MCF 10A (cell line): ENCODE measurements around the gene PROM1. TPM values are rescaled to one million over a fixed set of nuclear protein-coding genes. Genes with fewer than 3 reads are reported as not detected.

Source experiments
- BruUV-seq: library from RNA; stranded (reverse); fragments of 400-500 nt; replicated peaks from 2 replicates; lab custom pipeline; 2021; lab: Mats Ljungman, UMichigan
- CTCF ChIA-PET: fragments of 300-600 bp; sonication (Branson Sonifier 250); formaldehyde crosslinking; extraction: SDS; loops from one replicate; lab custom pipeline; 2021; ENCODE audit warnings: antibody characterized with exemption, inconsistent platforms; lab: Yijun Ruan, JAX
- POLR2A ChIA-PET: fragments of 300-600, 350-650 bp; sonication (Branson Sonifier 250); formaldehyde crosslinking; extraction: SDS; loops from one replicate; lab custom pipeline; 2020; ENCODE audit warnings: antibody characterized with exemption, inconsistent platforms; lab: Yijun Ruan, JAX
- DNase-seq: peaks from one replicate; pipeline ENCODE4 v3.0.0-alpha.2; 2018; ENCODE audit not compliant: unreplicated experiment
- H3K27ac Mint-ChIP-seq: one replicate; pipeline ENCODE4 v1.8.0; 2022; ENCODE audit warnings: mild to moderate bottlenecking, low read depth, mixed read lengths; ENCODE audit not compliant: unreplicated experiment
- H3K27me3 Mint-ChIP-seq: one replicate; pipeline ENCODE4 v1.8.0; 2022; ENCODE audit warnings: mixed read lengths; ENCODE audit not compliant: insufficient read depth, unreplicated experiment
- H3K36me3 Mint-ChIP-seq: one replicate; pipeline ENCODE4 v1.8.0; 2022; ENCODE audit warnings: mild to moderate bottlenecking, moderate library complexity, mixed read lengths; ENCODE audit not compliant: insufficient read depth, unreplicated experiment
- H3K4me1 Mint-ChIP-seq: one replicate; pipeline ENCODE4 v1.8.0; 2022; ENCODE audit warnings: mixed read lengths; ENCODE audit not compliant: insufficient read depth, unreplicated experiment
- H3K4me3 Mint-ChIP-seq: one replicate; pipeline ENCODE4 v1.8.0; 2022; ENCODE audit warnings: mild to moderate bottlenecking, moderate library complexity, mixed read lengths; ENCODE audit not compliant: unreplicated experiment
- H3K9me3 Mint-ChIP-seq: one replicate; pipeline ENCODE4 v1.8.0; 2022; ENCODE audit warnings: mixed read lengths; ENCODE audit not compliant: unreplicated experiment
- intact Hi-C: fragments of 100-400 bp; cut with micrococcal nuclease; formaldehyde crosslinking; loops from 2 replicates; pipeline ENCODE4 v1.14.1; 2022
- total RNA-seq: library from RNA; stranded (reverse); gene quantifications from 2 replicates; pipeline ENCODE4 v1.2.3, GENCODE V29; 2022
- TF ChIP-seq, protein P1 (sequence below): fragments of 200-600 bp; IDR thresholded peaks from one replicate; pipeline ENCODE4 v1.8.0; 2022; ENCODE audit warnings: antibody characterized with exemption, mild to moderate bottlenecking; ENCODE audit not compliant: unreplicated experiment

The PROM1 gene
- total RNA-seq, 1 experiment from 2014 or later = not detected

GRCh38 chr4:16021804-16022560 is 61.8 kb downstream of the PROM1 start:
- Mint-ChIP-seq H3K36me3 (no peaks in the 10 kb centered on the region), H3K4me1 (peaks cover under 1% of the 10 kb centered on the region), H3K4me3 (no peak overlapping the region), H3K27ac (no peak overlapping the region), H3K9me3 (no peaks in the 10 kb centered on the region), H3K27me3 (peaks cover 27% of the 10 kb centered on the region)
- TF ChIP-seq, protein P1, sequence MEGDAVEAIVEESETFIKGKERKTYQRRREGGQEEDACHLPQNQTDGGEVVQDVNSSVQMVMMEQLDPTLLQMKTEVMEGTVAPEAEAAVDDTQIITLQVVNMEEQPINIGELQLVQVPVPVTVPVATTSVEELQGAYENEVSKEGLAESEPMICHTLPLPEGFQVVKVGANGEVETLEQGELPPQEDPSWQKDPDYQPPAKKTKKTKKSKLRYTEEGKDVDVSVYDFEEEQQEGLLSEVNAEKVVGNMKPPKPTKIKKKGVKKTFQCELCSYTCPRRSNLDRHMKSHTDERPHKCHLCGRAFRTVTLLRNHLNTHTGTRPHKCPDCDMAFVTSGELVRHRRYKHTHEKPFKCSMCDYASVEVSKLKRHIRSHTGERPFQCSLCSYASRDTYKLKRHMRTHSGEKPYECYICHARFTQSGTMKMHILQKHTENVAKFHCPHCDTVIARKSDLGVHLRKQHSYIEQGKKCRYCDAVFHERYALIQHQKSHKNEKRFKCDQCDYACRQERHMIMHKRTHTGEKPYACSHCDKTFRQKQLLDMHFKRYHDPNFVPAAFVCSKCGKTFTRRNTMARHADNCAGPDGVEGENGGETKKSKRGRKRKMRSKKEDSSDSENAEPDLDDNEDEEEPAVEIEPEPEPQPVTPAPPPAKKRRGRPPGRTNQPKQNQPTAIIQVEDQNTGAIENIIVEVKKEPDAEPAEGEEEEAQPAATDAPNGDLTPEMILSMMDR = no peak
- no TSS peak for BruUV-seq
- CTCF ChIA-PET = interaction anchor here (0.9 to 1.5 kb wide), 2 partner anchors 184 to 244 kb away, joined by 3 to 4 read pairs; no protein-coding TSS in a partner anchor
- POLR2A ChIA-PET = no interaction called here
- intact Hi-C loops = no loop called here
- no peak for DNase-seq

- intact Hi-C loops = no loop called here
Observed at GRCh38 chr4:16019649-16020048, 64.2 kb downstream of the PROM1 start.

GRCh38 chr4:16018841-16019240 is 65.0 kb downstream of the PROM1 start:
- ChIA-PET CTCF (interaction anchor here (0.6 to 1.2 kb wide), 7 partner anchors 182 to 1541 kb away, joined by 3 to 5 read pairs (median 3); partner anchors contain the start of gene BST1), POLR2A (interaction anchor here (0.9 kb wide), 1 partner anchor 382 kb away, joined by 3 read pairs; no protein-coding TSS in a partner anchor)
- H3K4me3 Mint-ChIP-seq = no peak overlapping the region
- H3K27ac Mint-ChIP-seq = no peak overlapping the region
- BruUV-seq = no TSS peak
- no peak for DNase-seq
- TF ChIP-seq, protein P1 = no peak
- H3K9me3 Mint-ChIP-seq = no peaks in the 10 kb centered on the region
- intact Hi-C loops = no loop called here
- peaks cover 27% of the 10 kb centered on the region for H3K27me3 Mint-ChIP-seq
- no peaks in the 10 kb centered on the region for H3K36me3 Mint-ChIP-seq
- no peaks in the 10 kb centered on the region for H3K4me1 Mint-ChIP-seq

More at GRCh38 chr4:16019649-16020048, 64.2 kb downstream of the PROM1 start:
- Mint-ChIP-seq H3K27ac (no peak overlapping the region), H3K9me3 (no peaks in the 10 kb centered on the region), H3K36me3 (no peaks in the 10 kb centered on the region), H3K4me3 (no peak overlapping the region), H3K4me1 (no peaks in the 10 kb centered on the region), H3K27me3 (peaks cover 27% of the 10 kb centered on the region)
- TF ChIP-seq, protein P1 = no peak
- no TSS peak for BruUV-seq
- ChIA-PET CTCF (interaction anchor here (0.6 to 2.1 kb wide), 7 partner anchors 18 to 1304 kb away, joined by 3 to 8 read pairs (median 4); no protein-coding TSS in a partner anchor), POLR2A (no interaction called here)
- no peak for DNase-seq

DNA sequence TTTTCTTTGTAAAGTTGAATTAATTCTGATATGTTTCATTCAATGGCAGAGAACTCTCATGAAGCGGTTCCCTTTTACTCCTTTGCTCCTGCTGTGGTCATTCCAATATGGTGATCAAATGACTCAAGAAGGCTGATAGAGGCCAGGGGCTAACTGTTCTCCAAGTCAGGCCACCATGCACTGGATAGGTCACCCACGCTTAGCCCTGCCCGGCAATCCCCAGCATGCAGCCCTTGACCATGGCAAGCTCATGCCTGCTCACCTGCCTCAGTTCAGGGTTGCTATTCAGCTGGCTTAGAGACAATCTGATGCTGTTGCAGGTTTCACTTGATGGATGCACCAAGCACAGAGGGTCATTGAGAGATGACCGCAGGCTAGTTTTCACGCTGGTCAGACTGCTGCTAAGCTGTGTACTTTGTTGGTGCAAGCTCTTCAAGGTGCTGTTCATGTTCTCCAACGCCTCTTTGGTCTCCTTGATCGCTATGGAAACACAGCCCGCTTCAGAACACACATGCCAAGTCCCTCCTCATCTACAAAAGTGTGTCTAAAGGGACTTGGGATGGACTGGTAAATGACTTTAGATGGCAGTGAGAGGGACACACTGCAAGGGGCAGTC is 65.7 kb downstream of the PROM1 start:
- Mint-ChIP-seq H3K4me3 (no peak overlapping the region), H3K27me3 (peaks cover 27% of the 10 kb centered on the region), H3K27ac (no peak overlapping the region), H3K9me3 (no peaks in the 10 kb centered on the region), H3K4me1 (no peaks in the 10 kb centered on the region), H3K36me3 (no peaks in the 10 kb centered on the region)
- BruUV-seq = no TSS peak
- DNase-seq = no peak
- ChIA-PET POLR2A (interaction anchor here (0.9 kb wide), 1 partner anchor 382 kb away, joined by 3 read pairs; no protein-coding TSS in a partner anchor), CTCF (interaction anchor here (0.6 to 1.2 kb wide), 7 partner anchors 182 to 1542 kb away, joined by 3 to 5 read pairs (median 3); partner anchors contain the start of gene BST1)
- TF ChIP-seq, protein P1 = no peak
- intact Hi-C loops = no loop called here
